Activated T-cell treated with anti-CD3 and anti-CD28 coated beads for 24 hours (primary cell): Measurements from ENCODE around the gene SMPD1.

Experiments used
- DNase-seq: peaks from one replicate; pipeline ENCODE4 v3.0.0-alpha.2; 2020; ENCODE audit warnings: low read depth

SMPD1 gene

DNA sequence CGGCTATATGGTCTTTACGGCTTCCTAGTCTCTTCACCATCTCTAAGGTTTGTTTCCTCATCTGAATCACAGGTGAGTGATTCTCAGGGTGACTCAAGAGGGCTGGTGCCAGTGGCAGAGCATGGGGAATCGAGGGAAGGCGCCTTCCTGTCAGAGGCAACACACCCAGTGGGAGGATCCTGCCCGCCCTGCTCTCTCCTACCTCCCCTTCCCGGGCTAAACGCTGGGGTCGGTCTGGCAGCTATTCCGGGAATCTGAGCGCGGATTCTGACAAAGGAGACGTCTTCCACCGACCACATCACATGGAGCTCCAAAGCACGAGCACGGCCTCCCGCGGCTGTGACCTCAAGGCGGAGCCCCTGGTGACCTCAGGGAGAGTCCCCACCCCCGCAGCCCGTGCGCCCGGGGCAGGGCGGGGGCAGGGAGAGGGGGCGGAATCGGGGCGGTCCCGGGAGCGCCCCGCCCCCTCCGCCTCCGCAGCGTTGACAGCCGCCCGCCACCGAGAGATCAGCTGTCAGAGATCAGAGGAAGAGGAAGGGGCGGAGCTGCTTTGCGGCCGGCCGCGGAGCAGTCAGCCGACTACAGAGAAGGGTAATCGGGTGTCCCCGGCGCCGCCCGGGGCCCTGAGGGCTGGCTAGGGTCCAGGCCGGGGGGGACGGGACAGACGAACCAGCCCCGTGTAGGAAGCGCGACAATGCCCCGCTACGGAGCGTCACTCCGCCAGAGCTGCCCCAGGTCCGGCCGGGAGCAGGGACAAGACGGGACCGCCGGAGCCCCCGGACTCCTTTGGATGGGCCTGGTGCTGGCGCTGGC, at the start of gene SMPD1:
SMPD1 (plus strand) TSS at position 570 of the 813 bp plus-strand sequence; CDS start at position 695, 125 bp downstream.
- peak; percentile 90 for DNase-seq

DNA sequence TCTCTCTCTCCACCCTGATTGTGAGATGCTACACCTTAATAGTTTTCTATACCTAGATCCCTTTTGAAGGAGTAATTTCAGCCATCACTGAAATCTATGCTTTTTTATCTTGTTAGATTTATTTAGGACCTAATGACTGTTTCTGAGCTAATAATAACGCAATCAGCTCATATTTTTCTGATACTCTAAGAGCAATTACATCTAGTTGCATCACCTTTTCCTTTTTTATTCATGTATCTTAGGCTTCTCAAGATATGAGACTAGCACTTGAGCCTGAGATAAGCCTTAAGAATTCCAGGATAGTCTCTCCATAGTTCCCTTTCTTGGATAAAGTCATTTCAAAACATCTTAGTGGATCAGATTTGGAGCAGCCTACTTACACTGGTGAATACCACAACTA, 44.9 kb upstream of the SMPD1 start:
- no peak for DNase-seq

DNA sequence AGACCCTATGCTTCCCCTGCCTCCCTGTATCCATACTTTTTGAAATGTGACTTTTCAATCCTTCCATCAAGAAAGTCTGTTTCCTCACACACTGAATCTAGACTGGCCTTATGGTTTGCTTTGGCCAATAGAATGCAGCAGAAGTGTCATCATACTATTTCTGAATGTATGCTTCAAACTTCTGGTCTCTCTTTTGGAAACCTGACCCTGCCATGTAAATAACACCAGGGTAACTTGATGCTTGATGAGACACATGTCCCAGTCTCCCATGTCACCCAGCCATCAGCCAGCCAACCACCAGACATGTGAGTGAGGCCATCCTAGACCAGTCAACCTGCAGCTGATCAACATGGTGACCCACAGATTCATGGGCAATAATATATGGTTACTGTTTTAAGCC, 40.2 kb upstream of the SMPD1 start:
- no peak for DNase-seq

DNA sequence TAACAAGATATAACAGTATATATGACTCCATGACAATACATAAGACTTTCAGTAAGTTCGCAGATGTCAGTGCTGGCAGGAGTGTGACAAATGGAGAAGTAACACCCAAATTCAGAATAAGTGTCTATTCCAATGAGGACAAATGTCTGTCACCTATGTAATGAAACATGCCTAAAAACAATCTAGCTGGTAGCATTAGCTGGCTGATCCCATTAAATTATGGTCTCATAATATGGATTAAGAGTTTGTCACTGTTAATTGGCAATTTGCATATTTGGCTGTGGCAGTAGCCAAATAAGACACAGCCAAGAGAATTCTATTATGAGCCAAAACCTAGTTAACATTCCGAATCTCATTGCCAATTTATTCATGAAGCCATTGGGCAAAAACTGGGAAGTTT, 39.8 kb upstream of the SMPD1 start:
- DNase-seq, result no peak

GRCh38 chr11:6351782-6352382, 38.4 kb upstream of the SMPD1 start:
- no peak for DNase-seq

- peak; percentile 46 for DNase-seq
These were observed 36.8 kb upstream of the SMPD1 start for GRCh38 chr11:6353367-6353987.

DNA sequence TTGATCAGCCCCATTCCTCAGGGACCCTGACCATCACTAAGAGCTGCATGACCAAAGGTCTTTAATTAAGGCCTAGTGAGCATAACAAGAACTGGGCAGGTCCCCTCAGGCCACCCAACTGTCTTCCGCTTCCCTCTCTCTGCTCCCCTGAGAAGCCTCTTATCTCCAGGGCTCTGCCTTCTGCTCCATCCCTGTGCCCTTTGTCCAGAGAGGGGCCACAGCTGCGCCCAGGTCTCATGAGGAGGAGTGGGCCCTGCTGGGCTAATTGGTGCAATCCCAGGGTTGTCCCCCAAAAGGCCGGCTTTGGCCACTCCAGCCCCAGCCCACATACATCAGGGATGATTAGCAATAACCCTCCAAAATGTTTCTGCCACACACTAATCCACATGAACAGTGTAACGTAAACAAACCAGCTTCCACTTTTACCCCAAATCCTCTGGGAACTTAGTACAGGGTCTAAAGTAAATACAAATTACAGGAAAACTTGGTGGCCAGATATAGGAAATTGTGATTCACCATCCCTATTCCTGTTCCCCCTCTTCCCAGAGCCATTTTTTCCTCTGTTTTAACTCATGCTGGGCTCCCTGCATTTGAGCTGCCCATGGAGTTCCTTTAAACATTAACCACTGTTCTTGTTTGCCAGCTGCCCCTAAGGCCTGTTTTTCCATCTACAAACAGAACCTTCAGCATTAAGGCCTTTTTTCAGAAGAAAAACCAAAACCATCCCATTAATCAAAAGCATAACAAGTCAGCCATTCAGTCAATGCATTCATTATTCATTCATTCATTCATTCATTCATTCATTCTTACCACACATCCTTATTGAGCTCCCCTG, 35.4 kb upstream of the SMPD1 start:
- no peak for DNase-seq

GRCh38 chr11:6356503-6357055, 33.7 kb upstream of the SMPD1 start:
- no peak for DNase-seq

DNA sequence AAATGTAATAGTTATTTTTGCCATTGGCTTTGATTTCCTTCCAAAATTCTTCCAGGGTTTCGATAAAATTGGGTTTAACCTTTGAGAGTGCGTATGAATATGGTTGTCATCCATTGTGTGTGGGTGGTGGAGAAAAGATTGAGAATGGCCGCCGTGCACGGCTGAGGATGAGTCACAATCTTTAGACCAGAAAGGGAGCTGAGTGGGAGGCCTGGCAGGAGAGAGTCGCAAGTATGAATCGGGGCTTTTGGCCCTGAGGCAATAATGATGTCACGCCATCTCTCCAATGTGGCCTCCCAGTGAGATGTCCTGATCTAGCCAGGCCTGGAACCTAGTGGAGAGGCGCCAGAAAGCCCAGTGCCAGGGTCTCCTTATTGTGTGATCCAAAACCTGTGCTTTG, 33.1 kb upstream of the SMPD1 start:
- peak; percentile 20 for DNase-seq

- DNase-seq, result no peak
These were observed 30.1 kb upstream of the SMPD1 start for GRCh38 chr11:6360183-6360582.

- DNase-seq, result no peak
These were observed 27.9 kb upstream of the SMPD1 start for GRCh38 chr11:6362185-6362872.

GRCh38 chr11:6362873-6363678, 27.2 kb upstream of the SMPD1 start:
- peak; percentile 66 for DNase-seq

- DNase-seq, result no peak
These were observed 24.6 kb upstream of the SMPD1 start for GRCh38 chr11:6365659-6366058.

DNA sequence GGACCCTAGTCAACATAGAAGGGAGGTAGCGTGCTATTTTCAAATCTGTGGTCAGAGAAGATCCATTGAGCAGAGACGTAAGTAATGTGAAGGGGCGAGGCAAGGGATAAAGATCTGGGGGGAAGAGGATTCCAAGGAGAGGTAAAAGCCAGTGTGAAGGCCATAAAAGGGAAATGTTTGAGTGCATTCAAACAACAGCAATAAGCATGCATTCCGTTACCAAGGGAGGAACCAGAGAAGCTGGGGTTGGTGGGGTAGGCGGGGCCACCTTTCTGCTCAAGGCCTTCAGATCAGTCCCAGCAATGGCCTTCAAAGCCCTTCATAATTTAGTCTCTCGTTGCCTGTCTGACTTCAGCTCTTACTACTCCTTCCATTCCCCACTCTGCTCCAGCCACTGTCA, 18.4 kb upstream of the SMPD1 start:
- no peak for DNase-seq

DNA sequence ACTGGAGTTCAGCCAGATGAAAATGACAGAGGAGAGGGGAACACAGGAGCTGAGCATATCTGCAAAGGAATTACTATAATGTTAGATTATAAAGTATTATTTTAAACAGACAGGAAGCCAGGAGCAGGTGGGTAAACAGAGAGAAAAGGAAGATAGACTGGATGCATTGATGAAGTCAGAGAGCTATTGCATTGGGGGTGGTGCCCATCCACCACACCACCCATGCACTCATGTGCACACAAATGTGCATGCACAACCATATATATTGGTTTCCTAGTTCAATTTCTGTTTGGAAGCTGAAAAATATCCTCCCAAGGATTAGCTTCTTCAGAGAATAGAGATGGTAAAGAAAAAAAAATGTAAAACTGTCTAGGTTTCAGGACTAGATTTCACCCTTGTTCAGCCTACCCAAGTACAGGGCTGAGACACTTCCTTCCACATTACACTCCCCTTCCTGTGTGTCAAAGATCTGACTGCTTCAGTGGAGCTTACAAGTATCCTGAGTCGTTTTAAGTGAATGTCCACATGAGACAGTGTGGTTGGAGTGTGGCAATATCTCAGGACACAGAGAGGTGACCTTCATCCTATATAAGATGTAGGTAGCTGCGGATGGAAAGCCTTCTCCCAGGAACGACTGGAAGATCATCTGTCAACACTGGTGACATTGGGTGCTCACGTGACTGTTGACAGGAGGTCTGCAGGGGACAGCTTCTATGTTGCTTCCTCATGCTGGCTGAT, 12.2 kb upstream of the SMPD1 start:
- DNase-seq, result no peak

- no peak for DNase-seq
These were observed 11.7 kb upstream of the SMPD1 start for GRCh38 chr11:6378640-6378989.

- DNase-seq, result no peak
These were observed 5.1 kb upstream of the SMPD1 start for GRCh38 chr11:6385046-6385777.

GRCh38 chr11:6387811-6388599, 2.3 kb upstream of the SMPD1 start:
- DNase-seq, result no peak
